GM19455 (cell line): ENCODE results near the gene HMGXB3.
"Not testable (repeated sequence)": the region's sequence is repeated elsewhere in the genome, so short reads cannot be mapped to it uniquely, and the experiment has no call there.

ENCODE experiments used
- ATAC-seq: cut with Tn5 transposase; IDR thresholded peaks from one replicate; pipeline ENCODE4 v1.9.1; 2021; ENCODE audit not compliant: unreplicated experiment

The HMGXB3 gene

GRCh38 chr5:150084754-150085153, 84.2 kb downstream of the HMGXB3 start:
- ATAC-seq = not testable (repeated sequence)

GRCh38 chr5:150085191-150085912, 84.8 kb downstream of the HMGXB3 start:
- ATAC-seq = no peak

GRCh38 chr5:150085950-150086715, 85.6 kb downstream of the HMGXB3 start, which contains the start of gene CSF1R:
Gene CSF1R, minus strand, starts transcription at chr5:150086554. Its CDS starts 127 bp downstream, at chr5:150086427.
- ATAC-seq = no peak

DNA sequence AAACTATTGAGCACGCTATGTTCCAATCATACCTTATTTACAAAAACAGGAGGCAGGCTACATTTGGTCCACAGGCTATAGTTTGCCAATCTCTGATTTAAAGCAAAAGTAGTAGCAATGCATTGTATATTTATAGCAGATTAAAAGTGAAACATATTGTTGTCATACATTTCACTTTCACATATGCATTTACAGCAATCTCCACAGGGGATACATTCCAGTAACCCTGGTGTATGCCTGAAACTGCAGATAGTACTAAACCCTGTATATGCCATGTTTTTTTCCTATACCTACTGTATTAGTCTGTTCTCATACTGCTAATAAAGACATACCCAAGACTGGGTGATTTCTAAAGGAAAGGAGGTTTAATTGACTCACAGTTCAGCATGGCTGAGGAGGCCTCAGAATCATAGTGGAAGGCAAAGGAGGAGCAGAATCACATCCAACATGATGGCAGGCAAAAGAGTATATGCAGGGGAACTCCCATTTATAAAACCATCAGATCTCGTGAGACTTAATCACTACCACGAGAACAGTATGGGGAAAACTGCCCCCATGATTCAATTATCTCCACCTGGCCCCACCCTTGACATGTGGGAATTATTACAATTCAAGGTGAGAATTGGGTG, 91.7 kb downstream of the HMGXB3 start:
- no peak for ATAC-seq

DNA sequence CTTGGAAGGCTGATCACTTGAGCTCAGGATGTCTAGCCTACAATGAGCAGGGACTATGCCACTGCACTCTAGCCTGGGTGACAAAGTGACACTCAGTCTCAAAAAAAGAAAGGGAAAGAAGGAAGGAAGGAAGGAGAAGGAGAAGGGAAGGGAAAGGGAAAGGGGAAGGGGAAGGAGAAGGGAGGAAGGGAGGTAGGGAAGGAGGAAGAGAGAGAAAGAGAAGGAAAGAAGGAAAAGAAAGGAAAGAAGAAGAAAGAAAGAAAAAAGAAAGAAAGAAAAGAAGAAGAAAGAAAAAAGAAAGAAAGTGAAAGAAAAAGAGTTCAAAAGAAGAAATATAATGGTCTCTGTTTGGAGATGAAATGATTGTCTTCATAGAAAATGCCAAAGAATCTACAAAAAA, 96.6 kb downstream of the HMGXB3 start:
- no peak for ATAC-seq

GRCh38 chr5:150101023-150101422, 100.5 kb downstream of the HMGXB3 start:
- no peak for ATAC-seq
